HG03457 (cell line): ENCODE data around the gene SYN1.

ENCODE experiments used
- ATAC-seq: cut with Tn5 transposase; IDR thresholded peaks from one replicate; pipeline ENCODE4 v1.9.1; 2021; ENCODE audit warnings: moderate number of reproducible peaks; ENCODE audit not compliant: unreplicated experiment

SYN1 gene

GRCh38 chrX:47574076-47574546, 45.5 kb downstream of the SYN1 start:
- no peak for ATAC-seq

- ATAC-seq = no peak
Measured at GRCh38 chrX:47573341-47574075, 46.1 kb downstream of the SYN1 start.

- no peak for ATAC-seq
Measured at GRCh38 chrX:47572773-47573340, 46.8 kb downstream of the SYN1 start.

GRCh38 chrX:47571896-47572295, 47.8 kb downstream of the SYN1 start:
- no peak for ATAC-seq

- no peak for ATAC-seq
Measured at GRCh38 chrX:47571215-47571614, 48.4 kb downstream of the SYN1 start.

GRCh38 chrX:47570794-47571193, 48.9 kb downstream of the SYN1 start:
- no peak for ATAC-seq

- ATAC-seq = no peak
Measured at GRCh38 chrX:47568656-47569295, 50.9 kb downstream of the SYN1 start.

GRCh38 chrX:47566841-47567240, 52.8 kb downstream of the SYN1 start:
- no peak for ATAC-seq

GRCh38 chrX:47564438-47565085, 55.1 kb downstream of the SYN1 start:
- ATAC-seq = no peak

GRCh38 chrX:47563801-47564315, 55.8 kb downstream of the SYN1 start:
- ATAC-seq = no peak

- no peak for ATAC-seq
Measured at GRCh38 chrX:47562615-47563243, 56.9 kb downstream of the SYN1 start.

GRCh38 chrX:47561659-47562151, 58.0 kb downstream of the SYN1 start:
- ATAC-seq = no peak

- ATAC-seq = peak; percentile 78
Measured at GRCh38 chrX:47560934-47561658, 58.6 kb downstream of the SYN1 start, which contains the start of gene ARAF. TSS of gene ARAF (plus strand) at chrX:47561205. CDS start at chrX:47562968, 1,763 bp downstream.

- ATAC-seq = no peak
Measured at GRCh38 chrX:47560179-47560933, 59.3 kb downstream of the SYN1 start.

- no peak for ATAC-seq
Measured at GRCh38 chrX:47558436-47558835, 61.2 kb downstream of the SYN1 start.

- ATAC-seq = peak; percentile 87
Measured at GRCh38 chrX:47556045-47556623, 63.5 kb downstream of the SYN1 start.

GRCh38 chrX:47543496-47543895, 76.2 kb downstream of the SYN1 start:
- ATAC-seq = no peak

- ATAC-seq = no peak
Measured at GRCh38 chrX:47540754-47541538, 78.7 kb downstream of the SYN1 start.
